H1 (cell line): ENCODE measurements around the gene SCAND1. TPM values are rescaled to one million over a fixed set of nuclear protein-coding genes. Genes with fewer than 3 reads are reported as not detected.

Source experiments
- CTCF ChIA-PET: fragments of 300-600 bp; sonication (Branson Sonifier 250); formaldehyde crosslinking; loops from one replicate; lab custom pipeline; 2021; ENCODE audit not compliant: partially characterized antibody; lab: Charles Lee
- POLR2A ChIA-PET: fragments of 300-600 bp; sonication (Branson Sonifier 250); formaldehyde crosslinking; loops from one replicate; lab custom pipeline; 2021; ENCODE audit warnings: inconsistent platforms; ENCODE audit not compliant: partially characterized antibody; lab: Charles Lee
- DNase-seq, 2 experiments: peaks; one replicate each; pipeline versions ENCODE4 v3.0.0 to v3.0.0-alpha.2; 2010 to 2022; ENCODE audit warnings: low spot score in 2 of 2, low read depth in 1 of 2, mixed read lengths in 1 of 2
- FAIRE-seq: peaks from 2 replicates; lab custom pipeline; 2011; peaks lifted over from hg19 to GRCh38; lab: Jason Lieb, UNC
- H2AFZ ChIP-seq: 2 replicates; pipeline ENCODE4 v1.8.1; 2012; ENCODE audit warnings: low read length, inconsistent platforms
- H2AK5ac ChIP-seq: 2 replicates; pipeline ENCODE4 v1.6.1; 2013; ENCODE audit warnings: low read depth, low read length
- H2BK120ac ChIP-seq: replicated peaks from 2 replicates; pipeline ENCODE3; 2013; ENCODE audit warnings: low read depth, low read length, inconsistent platforms
- H2BK12ac ChIP-seq: 2 replicates; pipeline ENCODE4 v1.6.1; 2013; ENCODE audit warnings: low read depth, low read length
- H2BK15ac ChIP-seq: 2 replicates; pipeline ENCODE4 v1.6.1; 2013; ENCODE audit warnings: low read length
- H2BK20ac ChIP-seq: 2 replicates; pipeline ENCODE4 v1.6.1; 2013; ENCODE audit warnings: low read length
- H2BK5ac ChIP-seq: 2 replicates; pipeline ENCODE4 v1.6.1; 2013; ENCODE audit warnings: low read depth, low read length
- H3K14ac ChIP-seq: 2 replicates; pipeline ENCODE4 v1.6.1; 2013; ENCODE audit warnings: inconsistent platforms; ENCODE audit not compliant: insufficient read length
- H3K18ac ChIP-seq: 2 replicates; pipeline ENCODE4 v1.6.1; 2013; ENCODE audit warnings: low read length; ENCODE audit errors: extremely low read depth
- H3K23ac ChIP-seq: 2 replicates; pipeline ENCODE4 v1.6.1; 2013; ENCODE audit warnings: inconsistent platforms; ENCODE audit not compliant: insufficient read length
- H3K23me2 ChIP-seq: 2 replicates; pipeline ENCODE4 v1.6.1; 2013; ENCODE audit warnings: low read depth, low read length
- H3K27ac ChIP-seq: 2 replicates; pipeline ENCODE4 v1.6.1; 2011; ENCODE audit warnings: low read depth, low read length, inconsistent platforms
- H3K27me3 ChIP-seq, 4 experiments: replicated peaks in 1 of 4; 1 replicate in 1 of 4; 2 replicates in 3 of 4; pipeline versions ENCODE4 v1.6.1 to v1.8.1; 2011 to 2013; ENCODE audit warnings: low read length in 3 of 4, mild to moderate bottlenecking in 3 of 4, inconsistent platforms in 2 of 4, mixed read lengths in 2 of 4, moderate library complexity in 1 of 4; ENCODE audit not compliant: control insufficient read depth in 3 of 4, insufficient read depth in 3 of 4; ENCODE audit errors: extremely low read depth in 1 of 4
- H3K36me3 ChIP-seq, 4 experiments: 2 replicates each; pipeline versions ENCODE4 v1.6.1 to v1.8.1; 2011 to 2013; ENCODE audit warnings: mild to moderate bottlenecking in 4 of 4, low read length in 3 of 4, moderate library complexity in 2 of 4, control low read depth in 1 of 4, inconsistent platforms in 1 of 4; ENCODE audit not compliant: insufficient read depth in 4 of 4, control insufficient read depth in 2 of 4
- H3K4ac ChIP-seq: replicated peaks from 2 replicates; pipeline ENCODE3; 2013; ENCODE audit warnings: low read length, low read depth, mixed read lengths, inconsistent platforms; ENCODE audit not compliant: insufficient read length
- H3K4me1 ChIP-seq, 4 experiments: replicated peaks in 1 of 4; 1 replicate in 1 of 4; 2 replicates in 3 of 4; pipeline versions ENCODE4 v1.6.1 to v1.8.1; 2011 to 2013; ENCODE audit warnings: low read length in 3 of 4, inconsistent platforms in 2 of 4, mixed read lengths in 1 of 4; ENCODE audit not compliant: insufficient read depth in 4 of 4, control insufficient read depth in 3 of 4
- H3K4me2 ChIP-seq, 2 experiments: 2 replicates each; pipeline versions ENCODE4 v1.6.1 to v1.8.1; 2011 to 2013; ENCODE audit warnings: low read depth in 2 of 2, low read length in 2 of 2, control low read depth in 1 of 2, inconsistent platforms in 1 of 2, mild to moderate bottlenecking in 1 of 2; ENCODE audit not compliant: insufficient read depth in 1 of 2
- H3K4me3 ChIP-seq, 4 experiments: fragments of 200-600, 300-600 bp in 1 of 4; sonication (generic), shearing (Covaris generic), sonication (Bioruptor Twin) in 1 of 4; 2 replicates each; pipeline versions ENCODE4 v1.5.1 to v1.8.1; 2011 to 2016; ENCODE audit warnings: low read length in 4 of 4, low read depth in 3 of 4, control low read depth in 2 of 4, inconsistent platforms in 2 of 4, mild to moderate bottlenecking in 2 of 4, mixed read lengths in 1 of 4, moderate library complexity in 1 of 4; ENCODE audit not compliant: insufficient read depth in 2 of 4; ENCODE audit errors: extremely low read depth in 1 of 4
- H3K56ac ChIP-seq: replicated peaks from 2 replicates; pipeline ENCODE3; 2013; ENCODE audit warnings: low read depth, mild to moderate bottlenecking, mixed read lengths, low read length, inconsistent platforms; ENCODE audit not compliant: insufficient read length
- H3K79me1 ChIP-seq: 2 replicates; pipeline ENCODE4 v1.6.1; 2013; ENCODE audit warnings: low read depth, low read length, control low read depth
- H3K79me2 ChIP-seq, 2 experiments: 2 replicates each; pipeline versions ENCODE4 v1.6.1 to v1.8.1; 2012 to 2013; ENCODE audit warnings: low read length in 2 of 2, mild to moderate bottlenecking in 2 of 2, inconsistent platforms in 1 of 2; ENCODE audit not compliant: insufficient read depth in 2 of 2, control insufficient read depth in 1 of 2
- H3K9ac ChIP-seq, 4 experiments: replicated peaks in 1 of 4; 1 replicate in 1 of 4; 2 replicates in 3 of 4; pipeline versions ENCODE4 v1.6.1 to v1.8.1; 2011 to 2013; ENCODE audit warnings: low read depth in 3 of 4, low read length in 3 of 4, control low read depth in 2 of 4, mild to moderate bottlenecking in 2 of 4, moderate library complexity in 2 of 4, inconsistent platforms in 1 of 4; ENCODE audit errors: extremely low read depth in 1 of 4
- H3K9me3 ChIP-seq, 2 experiments: 2 replicates each; pipeline versions ENCODE4 v1.6.1 to v1.8.1; 2012 to 2013; ENCODE audit warnings: mild to moderate bottlenecking in 2 of 2, moderate library complexity in 2 of 2, control low read depth in 1 of 2, inconsistent platforms in 1 of 2, low read depth in 1 of 2, low read length in 1 of 2, mixed read lengths in 1 of 2; ENCODE audit not compliant: insufficient read depth in 2 of 2
- H4K20me1 ChIP-seq, 2 experiments: replicated peaks in 1 of 2; 2 replicates each; pipeline versions ENCODE3 to v1.8.1; 2011 to 2013; ENCODE audit warnings: inconsistent platforms in 2 of 2, low read length in 2 of 2, mild to moderate bottlenecking in 1 of 2; ENCODE audit not compliant: insufficient read depth in 2 of 2, control insufficient read depth in 1 of 2
- H4K5ac ChIP-seq: 2 replicates; pipeline ENCODE4 v1.6.1; 2013; ENCODE audit warnings: low read length, low read depth, mixed read lengths, inconsistent platforms; ENCODE audit not compliant: insufficient read length
- H4K8ac ChIP-seq: 2 replicates; pipeline ENCODE4 v1.8.0; 2013; ENCODE audit warnings: mild to moderate bottlenecking, moderate library complexity, low read length, inconsistent platforms; ENCODE audit not compliant: insufficient read depth; ENCODE audit errors: extremely low read depth
- H4K91ac ChIP-seq: replicated peaks from 2 replicates; pipeline ENCODE3; 2013; ENCODE audit warnings: low read length, mixed read lengths, inconsistent platforms; ENCODE audit not compliant: insufficient read length
- GABPA ChIP-seq: IDR thresholded peaks from 2 replicates; pipeline ENCODE4 v1.6.1; 2011; ENCODE audit warnings: mild to moderate bottlenecking, low read length, moderate library complexity, borderline replicate concordance; ENCODE audit not compliant: insufficient read depth
- WGBS, 2 experiments: shearing (Covaris generic) in 1 of 2; methylation state at CpG; one replicate each; pipeline versions ENCODE4 v1.1.6 to v1.1.7; 2013 to 2015; ENCODE audit warnings: low lambda C conversion rate in 2 of 2, mixed read lengths in 2 of 2, inconsistent platforms in 1 of 2, low coverage in 1 of 2, missing lambda C conversion rate in 1 of 2; ENCODE audit not compliant: insufficient replicate concordance in 2 of 2, insufficient coverage in 1 of 2, insufficient read length in 1 of 2; ENCODE audit errors: extremely low coverage in 1 of 2, missing lambda C conversion rate in 1 of 2; 5-methylcytosine and 5-hydroxymethylcytosine counted together
- polyA plus RNA-seq, 7 experiments: library from polyadenylated mRNA; depleted of rRNA in 3 of 7; stranded (reverse) in 5 of 7; unstranded in 2 of 7; fragments of >200 nt in 5 of 7; fragments of 200-250 nt in 2 of 7; gene quantifications; 1 replicate in 5 of 7; 2 replicates in 1 of 7; 4 replicates in 1 of 7; pipeline versions ENCODE4 v1.2.1 to v1.2.3, GENCODE V29; 2011 to 2013; ENCODE audit warnings: missing spikeins in 2 of 7, mixed read lengths in 2 of 7
- total RNA-seq: library from RNA; stranded (reverse); fragmentation: NEBNext Ultra II Directional; extraction: Animal tissue kit (Norgen Biotek cat#: 25700); gene quantifications from 2 replicates; pipeline ENCODE4 v1.2.1, GENCODE V29; 2021

Gene SCAND1
- total and polyA plus RNA-seq, 2 of the 8 experiments (the other 6 are each of a cell fraction or from before 2014, with no cell fraction given) = 73.1 to 83.7 TPM

DNA sequence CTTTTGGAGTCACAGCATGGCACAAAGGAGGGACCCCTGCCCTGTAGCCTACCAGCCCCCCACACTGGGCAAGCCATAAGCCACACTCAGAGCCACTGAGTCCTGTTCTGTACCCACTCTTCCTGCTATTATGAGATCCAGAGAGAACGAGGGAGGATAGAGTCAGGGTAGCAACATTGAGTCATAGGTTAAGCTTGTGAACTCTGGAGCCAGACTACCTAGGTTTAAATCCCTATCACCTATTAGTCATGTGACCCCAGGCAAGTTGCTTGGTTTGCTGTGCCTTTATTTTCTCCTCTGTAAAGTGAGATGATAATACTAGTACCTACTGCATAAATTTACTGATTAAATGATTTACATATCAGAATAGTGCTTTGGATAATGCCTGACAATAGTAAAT lies 14.6 kb upstream of the SCAND1 start:
- Histone ChIP-seq H2BK5ac (no peak overlapping the region), H3K79me1 (no peaks in the 10 kb centered on the region), H4K20me1 (no peaks in the 10 kb centered on the region), H3K23me2 (no peaks in the 10 kb centered on the region), H2BK12ac (no peak overlapping the region), H3K27ac (no peak overlapping the region), H3K9me3 (peaks cover 0 to 3% of the 10 kb centered on the region in 2 experiments; a peak in 1 of 4 replicates), H2BK15ac (no peak overlapping the region), H2BK120ac (no peak overlapping the region), H3K27me3 (no peaks in the 10 kb centered on the region; a peak in 1 of 7 replicates), H3K4ac (no peak overlapping the region), H3K9ac (no peak overlapping the region), H3K4me1 (peaks cover 0 to 2% (median 0%) of the 10 kb centered on the region in 4 experiments; a peak in 2 of 7 replicates), H3K14ac (no peak overlapping the region), H3K56ac (no peak overlapping the region), H3K36me3 (no peaks in the 10 kb centered on the region), H3K4me3 (no peak overlapping the region), H3K79me2 (no peaks in the 10 kb centered on the region), H4K8ac (no peak overlapping the region), H2AK5ac (no peak overlapping the region), H4K5ac (no peak overlapping the region), H3K4me2 (no peak overlapping the region), H3K18ac (no peak overlapping the region), H2AFZ (peak overlapping the region; percentile 79; the same call in 1 of the 2 replicates), H2BK20ac (no peak overlapping the region), H4K91ac (no peak overlapping the region), H3K23ac (no peak overlapping the region)
- DNase-seq (no peak), FAIRE-seq (no peak)
- ChIA-PET POLR2A (interaction anchor here (2.8 kb wide), 1 partner anchor 15 kb away, joined by 11 read pairs; the partner anchor contains the start of gene SCAND1), CTCF (interaction anchor here (0.7 to 3.6 kb wide), 6 partner anchors 9 to 170 kb away, joined by 4 to 21 read pairs (median 10); partner anchors contain the start of gene SCAND1)
- no peak for TF ChIP-seq GABPA
- 75% methylated on average over 1 of the region's 1 CpG; no CpG with 5 or more reads in 1 of the 2 experiments for WGBS, 2 experiments
